NCI-H2171 (cell line): ENCODE data around the gene FGF9.

Experiments used
- DNase-seq: peaks from one replicate; lab custom pipeline; 2025; lab: John Stamatoyannopoulos, UW

FGF9 gene

DNA sequence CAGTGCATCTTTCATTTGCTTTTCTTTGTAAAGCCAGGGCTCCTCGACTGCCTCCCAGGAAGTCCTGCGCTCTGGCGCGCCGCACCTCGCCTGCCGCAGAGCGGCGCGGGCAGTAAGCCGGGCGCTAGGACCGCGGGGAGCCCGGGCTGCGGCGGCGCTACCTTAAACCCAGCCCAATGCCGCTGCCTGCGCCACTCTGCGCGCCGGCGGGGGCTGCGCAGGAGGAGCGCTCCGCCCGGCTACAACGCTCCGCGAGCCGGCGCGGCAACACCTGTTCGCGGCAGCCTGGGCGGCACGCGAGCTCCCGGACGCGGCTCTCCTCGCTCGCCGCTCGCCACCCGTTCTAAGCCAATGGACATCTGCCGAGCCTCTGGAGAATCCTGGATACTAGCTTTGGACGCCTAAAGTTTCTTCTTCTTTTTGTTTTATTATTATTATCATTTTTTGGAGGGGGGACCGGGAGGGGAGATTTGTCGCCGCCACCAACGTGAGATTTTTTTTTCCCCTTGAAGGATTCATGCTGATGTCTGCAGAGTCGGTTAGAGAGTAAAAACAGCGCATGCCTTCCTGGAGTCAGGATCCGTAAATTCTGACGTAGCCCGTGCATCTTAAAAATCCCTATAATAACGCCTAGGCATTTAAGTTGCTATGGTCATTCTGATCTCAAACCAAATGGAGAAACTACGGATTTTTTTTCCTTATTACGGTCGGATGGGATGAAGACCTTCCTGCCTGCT lies at the start of gene FGF9:
Gene FGF9 (plus strand): TSS at position 191 of the 737 bp plus-strand sequence. CDS start 840 bp downstream, outside the sequence.
- peak; percentile 52 for DNase-seq

DNA sequence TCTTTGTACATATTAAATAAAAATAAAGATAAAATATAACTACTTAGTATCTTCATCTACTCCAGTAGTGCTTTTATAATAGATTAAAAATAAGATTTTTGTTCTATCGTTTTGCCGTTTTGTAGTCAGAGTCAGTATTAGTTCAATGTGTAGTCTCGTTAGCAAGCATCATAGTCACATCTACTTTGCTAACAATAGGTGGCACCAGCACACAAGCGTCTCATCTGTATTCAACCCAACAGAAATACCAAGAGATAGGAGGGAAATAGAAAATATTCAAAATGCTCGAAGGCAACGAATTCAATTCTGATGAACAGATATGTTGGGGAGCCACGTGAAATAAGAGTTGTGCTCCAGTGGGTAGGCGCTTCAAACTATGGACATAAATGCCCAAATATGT lies 45.5 kb upstream of the FGF9 start:
- DNase-seq: no peak

- no peak for DNase-seq
These were observed 38.7 kb upstream of the FGF9 start for GRCh38 chr13:21632196-21632595.

DNA sequence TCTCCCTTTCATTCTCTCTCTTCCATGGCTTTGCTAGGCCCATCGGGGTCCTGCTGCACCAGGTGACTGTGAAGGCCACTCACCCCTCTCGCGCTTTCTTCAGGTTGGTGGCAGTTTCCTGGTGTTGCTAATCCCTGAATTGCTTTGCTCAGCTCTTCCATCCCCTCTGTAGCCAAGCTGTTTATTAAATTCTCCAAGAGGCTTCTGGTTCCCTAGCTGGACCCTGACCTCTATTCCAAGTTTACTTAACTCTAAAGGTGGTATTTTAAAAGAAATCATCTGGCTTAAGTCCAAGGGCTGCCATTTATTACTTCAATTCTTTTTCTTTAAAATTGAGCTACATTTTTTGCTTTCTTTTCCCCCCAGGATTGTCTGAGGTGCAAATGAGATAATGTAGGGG lies 34.2 kb upstream of the FGF9 start:
- no peak for DNase-seq

DNA sequence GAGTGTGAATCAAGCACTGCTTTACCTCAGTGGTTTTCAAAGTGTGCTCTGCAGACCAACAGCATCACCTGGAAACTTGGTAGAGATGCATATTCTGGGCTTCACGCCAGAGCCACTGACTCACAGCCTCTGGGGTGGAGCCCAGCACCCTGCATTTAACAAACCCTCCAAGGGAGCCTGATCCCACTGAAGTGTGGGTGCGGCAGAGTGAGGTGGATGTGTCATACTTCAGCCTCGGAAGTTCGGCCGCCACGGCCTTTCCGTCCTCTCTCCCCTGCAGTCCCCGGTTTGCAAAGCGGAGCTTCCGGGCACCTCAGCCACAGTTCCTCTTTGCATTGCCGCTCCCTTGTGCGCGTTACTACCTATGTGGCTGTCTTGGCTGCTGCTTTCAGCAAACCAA lies 33.6 kb upstream of the FGF9 start:
- DNase-seq: no peak

- no peak for DNase-seq
These were observed 32.3 kb upstream of the FGF9 start for GRCh38 chr13:21638319-21639282.

DNA sequence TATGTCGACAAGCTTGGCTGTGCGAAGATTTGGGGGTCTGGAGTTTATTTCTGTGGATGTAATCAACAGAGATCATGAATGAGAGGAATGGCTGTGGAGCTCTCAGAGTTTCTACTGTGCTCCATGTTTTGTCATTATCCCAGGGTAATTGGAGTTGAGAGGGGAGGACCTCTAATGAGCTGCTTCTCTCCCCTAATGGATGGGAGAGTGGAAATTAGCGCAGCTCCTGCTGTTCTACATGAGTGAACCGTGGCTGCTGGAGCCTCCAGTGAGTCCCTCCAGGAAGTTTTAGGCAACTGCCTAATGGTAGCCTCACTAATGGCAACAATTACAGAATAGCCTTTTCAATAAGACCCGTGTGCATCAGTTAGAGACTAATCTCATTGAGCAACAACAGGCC lies 31.3 kb upstream of the FGF9 start:
- no peak for DNase-seq

DNA sequence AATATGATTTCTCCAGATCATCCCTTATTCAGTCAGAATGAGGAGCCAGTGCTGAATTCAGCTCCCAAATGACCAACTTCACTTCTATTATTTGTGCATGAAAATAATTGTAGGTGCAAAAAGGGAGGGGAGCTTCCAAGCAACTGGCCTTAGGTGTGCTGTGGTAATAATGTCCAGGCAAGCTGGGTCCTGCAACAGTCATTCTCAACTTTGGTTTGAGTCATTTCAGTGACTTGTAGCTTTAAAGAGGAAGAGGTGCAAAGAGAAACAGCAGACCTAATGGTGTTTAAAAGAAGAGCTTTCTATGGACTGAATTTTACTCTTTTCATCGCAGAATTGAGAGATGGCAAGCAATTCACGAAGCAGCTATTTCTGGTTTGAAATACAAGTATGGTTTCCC lies 29.2 kb upstream of the FGF9 start:
- no peak for DNase-seq

- no peak for DNase-seq
These were observed 13.3 kb upstream of the FGF9 start for GRCh38 chr13:21657538-21657937.

DNA sequence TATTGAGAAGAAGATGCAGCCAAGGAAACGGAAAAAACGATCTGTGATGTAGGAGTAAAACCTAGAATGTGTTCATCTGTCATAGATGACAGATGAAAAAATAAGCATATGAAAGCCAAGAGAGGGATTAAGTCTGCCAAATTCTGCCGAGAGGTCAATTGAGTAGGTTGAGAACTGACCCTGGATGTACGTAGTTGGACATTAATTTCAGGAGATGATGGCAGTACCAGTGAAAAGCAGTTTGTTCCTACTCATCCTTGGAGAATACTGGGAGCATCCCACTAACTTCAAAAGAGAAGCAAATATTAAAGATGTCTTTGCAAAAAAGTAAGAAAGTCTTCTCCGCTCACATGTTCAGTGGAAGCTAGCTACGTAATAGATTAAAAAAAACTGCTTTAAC lies 11.8 kb upstream of the FGF9 start:
- DNase-seq: no peak

GRCh38 chr13:21661097-21661909 lies 9.6 kb upstream of the FGF9 start:
- DNase-seq: no peak

DNA sequence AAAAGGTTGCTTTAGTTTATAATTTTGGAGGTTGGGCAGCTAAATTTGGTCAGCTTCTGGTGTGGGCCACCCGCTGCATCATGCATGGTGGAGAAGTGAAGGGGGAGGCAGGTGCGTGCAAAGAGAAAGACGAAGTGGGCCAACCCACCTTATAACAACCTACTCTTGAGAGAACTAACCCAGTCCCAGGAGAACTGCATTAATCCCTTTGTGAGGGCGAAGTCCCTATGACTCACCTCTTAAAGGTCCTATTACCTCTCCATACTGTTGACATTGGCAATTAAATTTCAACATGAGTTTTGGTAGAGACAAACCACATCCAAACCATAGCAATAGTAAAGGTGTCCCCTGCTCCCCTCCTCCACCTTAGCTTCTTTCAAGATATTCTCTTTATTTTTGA lies 7.7 kb upstream of the FGF9 start:
- no peak for DNase-seq

GRCh38 chr13:21668732-21669275 lies 2.1 kb upstream of the FGF9 start:
- no peak for DNase-seq

GRCh38 chr13:21670006-21670882 lies 629 bp upstream of the FGF9 start:
- DNase-seq: no peak

DNA sequence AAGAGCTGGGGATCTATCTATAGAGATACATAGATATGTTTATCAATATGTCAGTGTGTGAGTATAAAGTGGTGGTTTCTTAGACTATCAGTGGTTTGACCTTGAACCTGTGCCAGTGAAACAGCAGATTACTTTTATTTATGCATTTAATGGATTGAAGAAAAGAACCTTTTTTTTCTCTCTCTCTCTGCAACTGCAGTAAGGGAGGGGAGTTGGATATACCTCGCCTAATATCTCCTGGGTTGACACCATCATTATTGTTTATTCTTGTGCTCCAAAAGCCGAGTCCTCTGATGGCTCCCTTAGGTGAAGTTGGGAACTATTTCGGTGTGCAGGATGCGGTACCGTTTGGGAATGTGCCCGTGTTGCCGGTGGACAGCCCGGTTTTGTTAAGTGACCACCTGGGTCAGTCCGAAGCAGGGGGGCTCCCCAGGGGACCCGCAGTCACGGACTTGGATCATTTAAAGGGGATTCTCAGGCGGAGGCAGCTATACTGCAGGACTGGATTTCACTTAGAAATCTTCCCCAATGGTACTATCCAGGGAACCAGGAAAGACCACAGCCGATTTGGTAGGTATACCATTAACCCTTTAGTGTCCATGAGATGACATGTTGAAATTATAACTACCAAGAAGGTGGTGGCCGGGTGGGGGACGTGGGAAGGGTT lies 880 bp downstream of the FGF9 start:
- DNase-seq: no peak

DNA sequence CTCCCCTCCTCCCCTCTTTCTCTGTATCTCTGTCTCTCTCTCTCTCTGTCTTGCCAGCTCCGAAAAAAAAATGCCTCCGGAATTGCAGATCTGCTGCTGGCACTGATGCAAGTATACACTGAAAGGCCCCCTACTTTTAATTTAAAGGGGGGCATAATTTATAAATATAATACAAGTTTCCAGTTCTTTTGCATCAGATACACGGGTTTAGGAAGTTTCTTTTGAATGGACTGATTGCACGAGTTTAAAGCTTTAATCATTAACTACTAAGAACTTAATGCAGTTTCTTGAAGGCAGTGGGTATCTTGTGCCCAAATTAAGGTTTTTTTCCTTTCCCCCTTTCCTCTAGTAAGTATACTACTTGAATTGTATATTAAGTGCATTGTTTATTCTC lies 1.4 kb downstream of the FGF9 start:
- no peak for DNase-seq

GRCh38 chr13:21672796-21673538 lies 2.1 kb downstream of the FGF9 start:
- no peak for DNase-seq

DNA sequence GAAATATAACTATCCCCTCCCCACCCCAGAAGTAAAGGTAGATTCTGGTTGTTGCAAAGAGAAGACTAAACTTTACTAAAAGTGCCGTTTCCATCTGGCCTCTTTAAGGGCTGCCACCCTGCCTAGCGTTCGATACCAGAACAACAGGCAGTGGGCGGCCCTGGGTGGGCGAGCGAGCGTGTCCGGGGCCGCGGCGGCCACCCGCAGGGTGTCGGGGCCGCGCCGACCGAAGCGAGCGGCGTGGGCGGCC lies 2.6 kb downstream of the FGF9 start:
- no peak for DNase-seq

GRCh38 chr13:21673789-21674489 lies 3.1 kb downstream of the FGF9 start:
- no peak for DNase-seq
